Sigmoid colon (tissue), 7 donors: Measurements from ENCODE around the gene APOA5. TPM values are rescaled to one million over a fixed set of nuclear protein-coding genes. Genes with fewer than 3 reads are reported as not detected.

Source experiments
- DNase-seq: peaks from one replicate; pipeline ENCODE4 v3.0.0-alpha.2; 2019
- H3K27ac ChIP-seq, 4 donors: fragments of 200-600 bp; sonication (generic); one replicate each; pipeline ENCODE4 v1.5.1; 2016 to 2019; ENCODE audit warnings: mild to moderate bottlenecking in 1 of 4
- H3K27me3 ChIP-seq, 3 donors: fragments of 200-600 bp; sonication (generic); one replicate each; pipeline ENCODE4 v1.5.1; 2019; ENCODE audit warnings: mild to moderate bottlenecking in 1 of 3
- H3K36me3 ChIP-seq, 4 donors: fragments of 200-600 bp; sonication (generic); one replicate each; pipeline ENCODE4 v1.5.1; 2016 to 2019
- H3K4me1 ChIP-seq, 4 donors: fragments of 200-600 bp; sonication (generic); one replicate each; pipeline ENCODE4 v1.5.1; 2017 to 2019
- H3K4me3 ChIP-seq, 4 donors: fragments of 200-600 bp; sonication (generic); one replicate each; pipeline ENCODE4 v1.5.1; 2017 to 2019; ENCODE audit warnings: mild to moderate bottlenecking in 2 of 4, moderate library complexity in 1 of 4
- H3K9me3 ChIP-seq, 4 donors: fragments of 200-600 bp in 3 of 4; sonication (generic) in 3 of 4; one replicate each; pipeline versions ENCODE4 v1.5.1 to v1.6.1; 2013 to 2019
- CTCF ChIP-seq, 4 experiments: fragments of 450-650 bp in 3 of 4; fragments of 200-600 bp in 1 of 4; IDR thresholded peaks; one replicate each; pipeline ENCODE4 v1.5.1; 2016 to 2019; ENCODE audit warnings: antibody characterized with exemption in 4 of 4, mild to moderate bottlenecking in 3 of 4, moderate library complexity in 2 of 4
- EP300 ChIP-seq, 4 donors: sonication (generic); formaldehyde crosslinking; IDR thresholded peaks; one replicate each; pipeline ENCODE4 v1.6.1; 2017; ENCODE audit warnings: antibody characterized with exemption in 4 of 4
- POLR2A ChIP-seq, 2 donors: fragments of 450-650 bp; IDR thresholded peaks; one replicate each; pipeline ENCODE4 v1.6.1; 2016; ENCODE audit warnings: antibody characterized with exemption in 2 of 2, mild to moderate bottlenecking in 2 of 2, moderate library complexity in 2 of 2
- POLR2AphosphoS5 ChIP-seq, 4 donors: sonication (generic); formaldehyde crosslinking; IDR thresholded peaks; one replicate each; pipeline ENCODE4 v1.6.1; 2017; ENCODE audit warnings: antibody characterized with exemption in 4 of 4
- WGBS, 2 donors: extraction: QIAGEN DNeasy Blood & Tissue Kit; methylation state at CpG; one replicate each; pipeline ENCODE4 v1.1.7; 2013; 5-methylcytosine and 5-hydroxymethylcytosine counted together
- intact Hi-C: fragments of 100-400 bp; cut with DNase I; formaldehyde crosslinking; loops from one replicate; pipeline ENCODE4 v1.15.1; 2023
- polyA plus RNA-seq, 3 donors: library from polyadenylated mRNA; stranded (reverse); fragments of 200-250 nt; gene quantifications; one replicate each; pipeline ENCODE4 v1.2.3, GENCODE V29; 2013
- total RNA-seq, 4 donors: library from RNA; depleted of rRNA; stranded (reverse); fragments of >200 nt; gene quantifications; one replicate each; pipeline ENCODE4 v1.1.0, GENCODE V29; 2016
- donor health status: healthy with polysubstance abuse.
- donor health status: Bipolar disorder and iron deficiency.
- donor health status: healthy.

Gene APOA5
- total and polyA plus RNA-seq, 7 donors = not detected

DNA sequence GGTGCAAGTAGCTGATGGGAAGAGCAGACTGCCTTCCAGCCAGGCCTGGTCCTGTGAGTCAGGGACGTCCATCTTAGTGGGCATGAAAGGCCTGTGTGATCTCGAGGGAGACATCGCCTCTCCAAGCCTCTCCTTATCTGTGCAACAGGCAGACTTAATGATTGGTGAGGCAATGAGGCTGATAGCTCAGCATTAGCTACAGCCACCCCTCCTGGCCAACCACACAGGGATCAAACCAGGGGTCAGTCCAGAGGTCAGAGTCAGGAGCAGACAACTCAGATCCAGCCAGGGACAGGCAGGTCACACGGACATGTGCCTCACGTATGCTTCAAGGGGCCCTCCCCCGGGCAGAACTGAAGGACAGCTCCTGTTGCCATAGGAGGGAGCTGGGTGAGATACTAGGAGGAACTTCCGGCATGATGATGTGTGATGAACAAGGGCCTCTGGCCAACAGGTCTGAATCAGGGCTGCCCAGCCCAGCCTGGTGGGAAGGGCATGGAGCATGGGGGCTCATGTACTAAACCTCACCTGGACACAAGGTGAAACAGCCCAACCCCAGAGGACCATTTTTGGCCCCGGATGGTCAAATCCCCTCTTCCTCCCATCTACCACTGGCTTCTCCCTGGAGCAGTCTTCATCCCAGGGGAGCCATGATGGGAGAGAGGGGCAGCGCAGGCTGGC is 35.2 kb upstream of the APOA5 start:
- intact Hi-C loops = no loop called here
- no peak overlapping the region for H3K27ac ChIP-seq
- H3K4me1 ChIP-seq = no peaks in the 10 kb centered on the region
- no peak overlapping the region for H3K4me3 ChIP-seq
- H3K9me3 ChIP-seq = no peaks in the 10 kb centered on the region
- no peaks in the 10 kb centered on the region for H3K36me3 ChIP-seq
- DNase-seq = peak; percentile 46
- WGBS, 2 donors = 83 to 86% methylated on average over 9 of the region's 9 CpGs
- H3K27me3 ChIP-seq = no peaks in the 10 kb centered on the region
- TF ChIP-seq CTCF (IDR thresholded peaks at IDR 0.05) (no peak), POLR2A (IDR thresholded peaks at IDR 0.05) (no peak), POLR2AphosphoS5 (IDR thresholded peaks at IDR 0.05) (no peak), EP300 (IDR thresholded peaks at IDR 0.05) (no peak)

DNA sequence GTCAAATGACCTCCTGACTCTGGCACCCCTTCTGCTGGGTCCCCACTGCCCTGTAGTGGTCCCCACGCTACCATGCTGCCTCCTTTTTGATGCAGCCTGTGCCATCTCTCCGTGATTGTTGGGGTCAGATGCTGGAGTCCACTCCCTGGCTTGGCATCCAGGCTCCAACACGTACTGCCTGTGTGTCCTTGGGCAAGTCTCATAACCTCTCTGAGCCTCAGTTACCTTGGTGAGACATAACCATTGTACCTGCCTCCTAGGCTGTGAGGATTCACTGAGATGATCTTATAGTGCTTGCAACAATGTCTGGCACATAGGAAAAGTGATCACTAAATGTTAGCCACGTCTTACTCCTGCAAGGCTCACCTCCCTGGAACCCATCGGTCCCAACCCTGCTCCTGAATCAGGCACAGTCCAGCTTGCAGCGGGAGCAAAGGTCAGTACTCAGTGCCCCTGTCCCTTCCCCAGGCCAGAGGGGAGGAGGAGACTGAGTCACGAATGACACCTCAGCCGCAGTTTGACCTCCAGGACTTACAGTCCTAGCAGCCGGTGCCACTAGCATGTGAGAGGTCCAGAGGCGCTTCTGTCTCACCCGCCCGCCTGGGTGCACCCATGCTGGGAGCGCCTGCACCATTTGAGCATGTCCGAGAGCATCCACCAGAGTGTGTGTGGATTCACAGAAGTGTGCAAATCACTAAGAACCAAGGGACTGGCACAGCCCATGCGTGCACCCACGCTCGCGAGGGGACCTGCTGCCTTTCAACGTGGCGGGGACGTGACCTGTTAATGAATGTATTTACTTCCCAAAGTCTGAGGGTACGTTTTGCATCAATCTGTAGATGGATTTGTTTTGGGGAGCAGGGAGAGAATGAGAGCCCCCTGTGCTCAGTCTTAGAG is 34.4 kb upstream of the APOA5 start:
- Histone ChIP-seq H3K36me3 (no peaks in the 10 kb centered on the region), H3K4me3 (no peak overlapping the region), H3K27me3 (no peaks in the 10 kb centered on the region), H3K9me3 (no peaks in the 10 kb centered on the region), H3K27ac (no peak overlapping the region), H3K4me1 (no peaks in the 10 kb centered on the region)
- no peak for TF ChIP-seq POLR2A (IDR thresholded peaks at IDR 0.05)
- TF ChIP-seq EP300 (IDR thresholded peaks at IDR 0.05) = no peak
- no peak for TF ChIP-seq CTCF (IDR thresholded peaks at IDR 0.05)
- no peak for TF ChIP-seq POLR2AphosphoS5 (IDR thresholded peaks at IDR 0.05)
- DNase-seq = peak; percentile 38
- WGBS, 2 donors = 77 to 79% methylated on average over 22 of the region's 22 CpGs
- intact Hi-C loops = no loop called here

DNA sequence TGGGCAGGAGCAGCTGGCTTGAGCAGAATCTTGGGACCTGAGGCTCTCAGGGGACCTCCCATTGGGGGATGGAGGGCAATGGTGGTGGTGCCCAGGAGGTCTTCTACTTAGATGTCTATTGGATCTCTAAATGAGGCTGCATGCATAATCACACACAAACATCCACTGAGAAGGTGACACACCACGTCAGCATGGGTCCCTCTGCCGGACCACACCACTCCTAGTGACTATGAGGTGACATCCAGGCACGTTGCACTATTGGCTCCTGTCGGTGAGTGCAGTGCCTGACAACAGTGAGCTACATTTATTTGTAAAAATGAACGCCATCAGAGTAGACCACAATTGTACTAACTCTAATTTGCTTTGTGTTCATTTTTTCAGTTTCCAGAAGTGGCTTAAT is 33.8 kb upstream of the APOA5 start:
- H3K27ac ChIP-seq = no peak overlapping the region
- H3K4me3 ChIP-seq = no peak overlapping the region
- H3K36me3 ChIP-seq = no peaks in the 10 kb centered on the region
- H3K9me3 ChIP-seq = no peaks in the 10 kb centered on the region
- 83 to 86% methylated on average over 5 of the region's 5 CpGs for WGBS, 2 donors
- TF ChIP-seq EP300 (IDR thresholded peaks at IDR 0.05) = no peak
- no peaks in the 10 kb centered on the region for H3K27me3 ChIP-seq
- intact Hi-C loops = no loop called here
- no peak for DNase-seq
- no peaks in the 10 kb centered on the region for H3K4me1 ChIP-seq

DNA sequence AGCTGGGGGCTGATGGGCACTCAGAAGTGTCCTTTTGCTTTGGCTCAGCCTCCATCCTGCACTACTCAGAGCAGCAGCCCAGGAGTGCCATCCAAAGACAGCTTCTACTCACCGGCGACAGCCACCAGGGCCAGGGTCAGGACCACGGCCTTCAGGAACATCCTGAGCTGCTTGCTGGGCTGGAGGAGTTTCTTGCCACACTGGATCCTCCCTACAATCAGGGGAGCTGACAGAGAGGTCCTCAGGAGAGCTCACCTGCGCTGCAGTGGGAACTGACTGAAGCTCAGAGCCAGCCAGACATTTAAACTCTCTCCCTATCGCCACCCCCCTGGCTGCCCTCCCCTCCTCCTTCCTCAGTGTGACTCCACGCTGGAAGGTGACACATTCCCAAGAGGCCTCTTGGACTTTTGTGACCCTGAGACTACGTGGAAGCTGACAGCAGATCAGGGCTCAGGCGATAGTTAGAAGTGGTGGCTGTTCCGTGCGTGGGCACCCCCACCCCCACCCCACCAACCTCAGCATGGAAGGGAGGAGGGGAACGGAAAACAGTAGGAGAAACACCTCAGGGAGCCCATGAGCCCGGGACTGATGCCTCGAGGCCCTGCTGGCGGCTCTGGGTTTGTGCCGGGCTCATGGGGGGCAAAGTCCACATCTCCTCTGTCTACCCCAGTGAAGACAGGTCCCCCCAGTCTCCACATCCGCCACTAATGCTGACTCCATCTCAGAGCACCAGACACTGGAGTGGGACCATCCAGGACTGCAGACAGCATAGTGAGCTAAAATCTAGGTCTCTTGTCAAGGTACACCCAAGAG is 31.6 kb upstream of the APOA5 start, which contains the start of gene APOA4:
Gene APOA4 (minus strand): TSS at position 274 of the 813 bp plus-strand sequence. CDS start 113 bp downstream, at position 161.
- no peaks in the 10 kb centered on the region for H3K9me3 ChIP-seq
- WGBS, 2 donors = 84 to 86% methylated on average over 16 of the region's 16 CpGs
- no peak within 1 kb of the TSS for H3K27ac ChIP-seq

More for the DNA sequence above, 31.6 kb upstream of the APOA5 start, which contains the start of gene APOA4:
- H3K36me3 ChIP-seq = no peaks in the 10 kb centered on the region
- no peaks in the 10 kb centered on the region for H3K27me3 ChIP-seq
- H3K4me1 ChIP-seq = no peaks in the 10 kb centered on the region
- intact Hi-C loops = no loop called here
- no peak for DNase-seq
- no peak for TF ChIP-seq CTCF (IDR thresholded peaks at IDR 0.05)
- no peak within 1 kb of the TSS for H3K4me3 ChIP-seq
